HL-60/S4 (cell line): ENCODE results near the gene UNC50.

ENCODE experiments used
- in situ Hi-C: fragments of 300-500 bp; cut with MboI; formaldehyde crosslinking; loops from 2 replicates; pipeline ENCODE4 v1.14.3; 2022; ENCODE audit warnings: low sequenced_read_pairs

UNC50 gene, protein sequence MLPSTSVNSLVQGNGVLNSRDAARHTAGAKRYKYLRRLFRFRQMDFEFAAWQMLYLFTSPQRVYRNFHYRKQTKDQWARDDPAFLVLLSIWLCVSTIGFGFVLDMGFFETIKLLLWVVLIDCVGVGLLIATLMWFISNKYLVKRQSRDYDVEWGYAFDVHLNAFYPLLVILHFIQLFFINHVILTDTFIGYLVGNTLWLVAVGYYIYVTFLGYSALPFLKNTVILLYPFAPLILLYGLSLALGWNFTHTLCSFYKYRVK

GRCh38 chr2:98608116-98608961 is at the start of gene UNC50, which contains the start of gene COA5:
UNC50 (plus strand) TSS chr2:98608589; CDS start chr2:98609760, 1,171 bp downstream.
COA5 (minus strand) TSS chr2:98608512; CDS start chr2:98608405, 107 bp downstream.
- in situ Hi-C loops: no loop called here

DNA sequence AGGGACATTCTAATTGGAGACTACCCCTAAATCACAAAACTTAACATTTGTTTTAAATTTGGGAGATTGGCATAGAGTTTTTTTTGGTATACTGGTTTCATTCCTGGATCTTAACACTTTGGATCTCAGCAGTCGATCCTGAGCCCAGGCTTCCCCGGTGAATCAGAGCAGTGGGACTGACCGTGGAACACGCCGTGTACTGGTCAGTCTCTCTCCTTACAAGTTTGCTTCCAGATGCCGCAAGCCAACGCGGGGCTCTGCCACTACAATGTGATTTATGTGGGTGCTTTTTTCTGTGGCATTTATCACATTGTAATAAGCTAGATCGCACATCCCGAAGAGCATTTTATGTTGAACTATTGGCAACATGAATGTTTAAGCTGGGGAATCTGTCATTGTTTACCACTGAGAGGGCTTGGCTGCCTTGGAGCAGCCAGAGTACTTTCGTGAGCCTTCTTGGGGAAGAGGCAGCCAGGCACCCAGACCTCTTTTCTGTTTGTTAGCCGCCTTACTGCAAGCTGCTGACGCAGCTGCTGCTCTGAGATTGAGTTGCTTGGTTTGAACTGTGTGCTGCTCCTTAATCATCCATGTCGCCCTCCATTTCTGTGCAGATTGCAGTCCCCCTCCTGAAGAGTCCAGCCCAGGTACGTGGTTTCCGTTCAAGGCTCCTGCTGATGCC is 49.4 kb upstream of the UNC50 start:
- in situ Hi-C loops: no loop called here

- in situ Hi-C loops: no loop called here
Observed at GRCh38 chr2:98559581-98559980, 48.8 kb upstream of the UNC50 start.

- in situ Hi-C loops: no loop called here
Observed at GRCh38 chr2:98560256-98560771, 48.1 kb upstream of the UNC50 start.

DNA sequence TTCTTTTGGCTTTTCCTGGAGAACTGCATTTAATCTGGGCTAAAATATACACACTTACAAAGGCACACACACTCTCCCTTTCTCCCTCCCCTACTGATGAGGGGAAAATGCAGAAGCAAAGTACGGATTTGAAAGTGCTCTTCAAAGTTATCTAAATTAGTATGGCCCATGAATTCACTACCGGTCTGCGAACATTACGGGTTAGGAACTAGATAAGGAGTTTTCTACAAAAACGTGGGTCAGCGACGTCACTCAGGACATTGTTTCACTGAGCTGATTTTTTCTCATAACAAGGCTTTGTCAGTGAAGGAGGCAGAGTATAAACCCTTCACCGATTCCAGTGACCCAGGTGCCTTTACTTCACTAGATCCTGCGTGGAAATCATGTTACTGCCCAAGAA is 47.4 kb upstream of the UNC50 start:
- in situ Hi-C loops: no loop called here

GRCh38 chr2:98561902-98562695 is 46.3 kb upstream of the UNC50 start:
- in situ Hi-C loops: no loop called here

- in situ Hi-C loops: no loop called here
Observed at GRCh38 chr2:98563394-98563793, 45.0 kb upstream of the UNC50 start.

DNA sequence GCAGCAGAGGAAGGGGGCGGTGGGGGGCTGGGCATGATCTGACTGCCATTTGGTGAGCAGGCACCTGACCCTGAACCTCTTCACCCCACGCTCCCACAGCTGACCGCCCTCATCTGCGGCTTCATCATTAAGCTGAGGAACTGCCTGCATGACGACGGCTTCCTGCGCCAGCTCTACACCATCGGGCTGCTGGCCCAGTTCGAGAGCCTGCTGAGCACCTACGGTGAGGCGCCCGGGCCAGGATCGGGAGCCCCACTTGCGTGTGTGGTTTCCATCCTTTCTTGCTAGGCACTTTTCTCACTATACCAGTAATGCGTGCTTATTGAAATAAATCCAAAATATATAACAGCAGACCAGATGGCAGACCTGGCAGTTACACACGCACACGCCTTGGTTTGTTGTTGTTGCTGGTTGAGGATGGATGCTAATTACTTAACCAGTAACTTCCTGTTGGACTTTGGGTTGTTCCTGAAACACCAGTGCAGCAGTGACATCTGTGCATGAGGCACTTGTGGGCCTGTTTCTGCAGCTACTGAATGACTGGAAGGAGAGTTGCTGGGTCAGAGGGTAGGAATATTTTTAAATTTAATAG is 43.8 kb upstream of the UNC50 start:
- in situ Hi-C loops: no loop called here

- in situ Hi-C loops: no loop called here
Observed at GRCh38 chr2:98565286-98565860, 43.0 kb upstream of the UNC50 start.

- in situ Hi-C loops: no loop called here
Observed at GRCh38 chr2:98565941-98566340, 42.4 kb upstream of the UNC50 start.

DNA sequence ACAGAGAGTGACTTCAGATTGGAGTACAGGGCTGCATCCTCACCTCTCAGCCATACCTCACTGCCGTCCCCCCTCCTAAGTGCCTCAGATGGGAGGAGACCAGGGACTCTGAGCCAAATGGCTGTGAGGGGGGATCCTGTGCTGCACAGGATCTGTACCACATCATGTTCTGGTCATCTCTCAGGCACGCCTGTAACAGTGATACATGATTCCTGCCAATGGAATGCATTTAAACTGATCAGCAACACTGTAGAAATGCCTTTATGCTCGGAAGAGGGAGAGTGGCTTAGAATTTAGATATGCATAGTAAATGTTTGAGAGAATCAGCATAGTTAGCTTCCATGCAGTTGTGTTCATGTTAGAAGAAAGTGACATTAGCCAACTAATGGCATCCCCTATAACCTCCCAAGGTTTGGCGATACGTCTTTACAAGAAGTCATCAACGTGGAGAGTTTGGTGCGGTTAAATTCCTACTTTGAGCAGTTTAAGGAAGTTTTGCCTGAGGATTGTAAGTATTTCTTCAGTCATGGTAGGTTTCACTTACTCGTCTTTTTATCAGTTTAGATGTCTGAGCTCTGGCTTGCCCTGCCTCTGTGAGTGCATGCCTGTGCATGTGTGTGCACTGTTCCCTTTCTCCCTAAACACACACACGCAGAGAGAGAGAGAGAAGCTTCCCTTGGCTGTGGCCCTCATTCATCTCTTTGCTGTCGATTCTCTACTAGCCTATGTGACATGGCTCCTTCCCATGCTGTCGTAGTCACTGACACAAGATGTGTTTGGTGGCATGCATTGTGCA is 40.0 kb upstream of the UNC50 start:
- in situ Hi-C loops: no loop called here

GRCh38 chr2:98569197-98569793 is 39.1 kb upstream of the UNC50 start:
- in situ Hi-C loops: no loop called here

- in situ Hi-C loops: no loop called here
Observed at GRCh38 chr2:98569915-98570314, 38.5 kb upstream of the UNC50 start.

GRCh38 chr2:98570356-98570755 is 38.0 kb upstream of the UNC50 start:
- in situ Hi-C loops: no loop called here

DNA sequence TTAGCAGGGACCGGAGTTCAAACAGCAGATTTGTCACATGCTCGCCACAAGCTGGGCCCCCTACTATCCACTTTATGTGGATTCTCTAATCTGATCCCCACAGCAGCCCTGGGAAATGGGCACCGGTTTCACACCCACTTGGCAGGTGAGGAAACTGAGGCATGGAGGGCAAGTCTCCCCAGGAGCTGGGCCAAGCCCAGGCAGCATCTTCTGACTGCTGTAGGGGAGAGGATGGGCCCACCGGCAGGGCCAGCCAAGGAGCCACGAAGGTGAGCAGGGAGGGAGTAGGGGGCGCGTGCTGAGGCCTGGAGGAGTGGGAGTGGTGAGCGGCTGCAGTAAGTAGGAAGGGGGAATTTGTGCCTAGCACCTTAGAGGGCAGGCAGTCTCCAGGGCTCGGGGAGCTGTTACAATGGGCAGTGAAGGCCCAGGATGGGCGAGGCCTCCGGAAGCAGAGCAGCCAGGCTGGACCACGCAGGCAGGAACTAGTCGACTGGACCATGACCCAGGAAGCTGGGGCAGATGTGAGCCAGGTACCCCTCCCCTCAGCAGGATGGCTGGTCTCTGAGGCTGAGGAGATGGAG is 37.2 kb upstream of the UNC50 start:
- in situ Hi-C loops: no loop called here

DNA sequence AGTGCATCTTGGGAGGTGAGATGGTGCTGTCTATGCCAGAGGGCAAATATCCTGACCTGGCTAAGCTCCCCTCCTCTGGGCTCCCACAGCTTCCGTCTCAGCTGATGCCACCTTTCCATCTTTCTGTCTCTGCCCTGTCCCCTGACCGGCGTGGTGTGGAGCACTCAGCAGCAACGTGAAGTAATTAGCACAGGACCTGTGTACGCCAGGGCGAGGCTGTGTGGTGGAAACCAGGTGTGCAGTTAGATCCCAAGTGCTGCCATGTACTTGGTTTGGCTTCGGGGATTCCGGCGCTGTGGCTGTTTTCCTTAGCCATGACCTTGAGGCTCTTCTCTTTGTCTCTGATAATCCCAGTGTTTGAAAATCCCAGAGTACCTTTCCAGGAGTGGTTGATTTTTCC is 36.6 kb upstream of the UNC50 start:
- in situ Hi-C loops: no loop called here

- in situ Hi-C loops: no loop called here
Observed at GRCh38 chr2:98572211-98572610, 36.2 kb upstream of the UNC50 start.

DNA sequence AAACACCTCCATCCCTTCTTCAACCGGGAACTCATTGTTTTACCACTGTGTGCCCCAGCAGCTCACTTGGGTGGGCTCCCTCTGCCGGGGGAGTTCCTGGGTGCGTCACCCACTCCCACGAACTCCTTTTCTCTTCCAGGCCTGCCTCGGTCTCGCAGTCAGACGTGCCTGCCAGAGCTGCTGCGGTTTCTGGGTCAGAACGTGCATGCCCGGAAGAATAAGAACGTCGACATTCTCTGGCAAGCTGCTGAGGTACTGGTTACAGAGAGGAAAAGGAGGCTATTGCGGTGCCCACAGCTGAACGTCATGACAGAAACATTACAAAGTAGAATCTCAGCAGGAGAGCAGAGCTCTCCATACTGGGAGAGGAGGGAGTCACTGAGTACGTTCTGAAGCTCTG is 35.7 kb upstream of the UNC50 start:
- in situ Hi-C loops: no loop called here
